Adipocyte (in vitro differentiated cells): ENCODE measurements around the gene WDR54.
"Not testable (repeated sequence)": the region's sequence is repeated elsewhere in the genome, so short reads cannot be mapped to it uniquely, and the experiment has no call there.

Experiments
- DNase-seq: peaks from one replicate; pipeline ENCODE4 v3.0.0-alpha.2; 2015; ENCODE audit warnings: low read depth
- H3K27me3 ChIP-seq: replicated peaks from 2 replicates; pipeline ENCODE4 v1.7.0; 2013; ENCODE audit warnings: mild to moderate bottlenecking, low read length, moderate library complexity; ENCODE audit not compliant: control insufficient read depth, insufficient read depth
- H3K36me3 ChIP-seq: 2 replicates; pipeline ENCODE4 v1.7.0; 2013; ENCODE audit warnings: low read length, mild to moderate bottlenecking, moderate library complexity; ENCODE audit not compliant: control insufficient read depth, insufficient read depth, severe bottlenecking
- H3K4me1 ChIP-seq: 2 replicates; pipeline ENCODE4 v1.7.0; 2013; ENCODE audit warnings: mild to moderate bottlenecking, low read length, moderate library complexity; ENCODE audit not compliant: control insufficient read depth, insufficient read depth
- H3K4me3 ChIP-seq: 2 replicates; pipeline ENCODE4 v1.7.0; 2013; ENCODE audit warnings: mild to moderate bottlenecking, low read length, moderate library complexity
- H3K9ac ChIP-seq: 2 replicates; pipeline ENCODE4 v1.7.0; 2013; ENCODE audit warnings: mild to moderate bottlenecking, low read length, moderate library complexity
- H3K9me3 ChIP-seq: 2 replicates; pipeline ENCODE4 v1.7.0; 2013; ENCODE audit warnings: mild to moderate bottlenecking, low read length, moderate library complexity; ENCODE audit not compliant: control insufficient read depth

Gene WDR54

GRCh38 chr2:74436111-74436805, 14.7 kb downstream of the WDR54 start:
- Histone ChIP-seq H3K9me3 (no peaks in the 10 kb centered on the region), H3K4me3 (no peak overlapping the region), H3K36me3 (peaks cover 8% of the 10 kb centered on the region), H3K9ac (no peak overlapping the region), H3K27me3 (no peaks in the 10 kb centered on the region), H3K4me1 (peaks cover 16% of the 10 kb centered on the region)
- no peak for DNase-seq

GRCh38 chr2:74436848-74437695, 15.5 kb downstream of the WDR54 start:
- H3K4me1 ChIP-seq: peaks cover 16% of the 10 kb centered on the region
- DNase-seq: no peak
- no peak overlapping the region for H3K4me3 ChIP-seq
- H3K27me3 ChIP-seq: no peaks in the 10 kb centered on the region
- peaks cover 2% of the 10 kb centered on the region for H3K36me3 ChIP-seq
- H3K9me3 ChIP-seq: no peaks in the 10 kb centered on the region
- no peak overlapping the region for H3K9ac ChIP-seq

- DNase-seq: no peak
- Histone ChIP-seq H3K36me3 (no peaks in the 10 kb centered on the region), H3K4me1 (peaks cover 16% of the 10 kb centered on the region), H3K9ac (no peak overlapping the region), H3K4me3 (no peak overlapping the region), H3K9me3 (no peaks in the 10 kb centered on the region), H3K27me3 (no peaks in the 10 kb centered on the region)
Measured at GRCh38 chr2:74438248-74438647, 16.7 kb downstream of the WDR54 start.

- Histone ChIP-seq H3K4me1 (peaks cover 22% of the 10 kb centered on the region), H3K9ac (peak overlapping the region; percentile 86), H3K9me3 (no peaks in the 10 kb centered on the region), H3K27me3 (no peaks in the 10 kb centered on the region), H3K4me3 (peak overlapping the region; percentile 82), H3K36me3 (no peaks in the 10 kb centered on the region)
- DNase-seq: no peak
Measured at GRCh38 chr2:74439373-74439772, 17.8 kb downstream of the WDR54 start.

- H3K4me1 ChIP-seq: peaks cover 22% of the 10 kb centered on the region
- DNase-seq: peak; percentile 81
- H3K4me3 ChIP-seq: peak overlapping the region; percentile 82
- no peaks in the 10 kb centered on the region for H3K9me3 ChIP-seq
- no peaks in the 10 kb centered on the region for H3K36me3 ChIP-seq
- H3K9ac ChIP-seq: peak overlapping the region; percentile 86
- H3K27me3 ChIP-seq: no peaks in the 10 kb centered on the region
Measured at GRCh38 chr2:74439803-74440377, 18.4 kb downstream of the WDR54 start.

GRCh38 chr2:74440378-74441169, 19.0 kb downstream of the WDR54 start:
- Histone ChIP-seq H3K36me3 (no peaks in the 10 kb centered on the region), H3K27me3 (no peaks in the 10 kb centered on the region), H3K4me3 (peak overlapping the region; percentile 82), H3K9me3 (no peaks in the 10 kb centered on the region), H3K4me1 (peaks cover 22% of the 10 kb centered on the region), H3K9ac (peak overlapping the region; percentile 86)
- peak; percentile 96 for DNase-seq

- no peaks in the 10 kb centered on the region for H3K27me3 ChIP-seq
- no peaks in the 10 kb centered on the region for H3K9me3 ChIP-seq
- H3K9ac ChIP-seq: peak overlapping the region; percentile 86
- no peak for DNase-seq
- H3K4me3 ChIP-seq: peak overlapping the region; percentile 82
- no peaks in the 10 kb centered on the region for H3K36me3 ChIP-seq
- peaks cover 22% of the 10 kb centered on the region for H3K4me1 ChIP-seq
Measured at GRCh38 chr2:74441170-74441689, 19.7 kb downstream of the WDR54 start.

- H3K4me3 ChIP-seq: peak within 1 kb of the TSS; percentile 82
- H3K36me3 ChIP-seq: no peaks in the 10 kb centered on the region
- no peaks in the 10 kb centered on the region for H3K27me3 ChIP-seq
- H3K9ac ChIP-seq: peak within 1 kb of the TSS; percentile 86
- DNase-seq: no peak
- no peaks in the 10 kb centered on the region for H3K9me3 ChIP-seq
- H3K4me1 ChIP-seq: peaks cover 22% of the 10 kb centered on the region
Measured at GRCh38 chr2:74441690-74442482, 20.4 kb downstream of the WDR54 start, which contains the start of gene RTKN. RTKN (minus strand) TSS chr2:74441937; CDS start chr2:74441816, 121 bp downstream.

- H3K36me3 ChIP-seq, DNase-seq, H3K4me3 ChIP-seq: not testable (repeated sequence)
Measured at GRCh38 chr2:74442483-74443297, 21.2 kb downstream of the WDR54 start.

More at GRCh38 chr2:74442483-74443297, 21.2 kb downstream of the WDR54 start:
- H3K4me1 ChIP-seq: peaks cover 22% of the 10 kb centered on the region
- not testable (repeated sequence) for H3K27me3 ChIP-seq, H3K9me3 ChIP-seq, H3K9ac ChIP-seq
